MCF 10A (cell line): ENCODE results near the gene LPP. TPM values are rescaled to one million over a fixed set of nuclear protein-coding genes. Genes with fewer than 3 reads are reported as not detected.

Experiments used
- BruUV-seq: library from RNA; stranded (reverse); fragments of 400-500 nt; replicated peaks from 2 replicates; lab custom pipeline; 2021; lab: Mats Ljungman, UMichigan
- CTCF ChIA-PET: fragments of 300-600 bp; sonication (Branson Sonifier 250); formaldehyde crosslinking; extraction: SDS; loops from one replicate; lab custom pipeline; 2021; ENCODE audit warnings: antibody characterized with exemption, inconsistent platforms; lab: Yijun Ruan, JAX
- POLR2A ChIA-PET: fragments of 300-600, 350-650 bp; sonication (Branson Sonifier 250); formaldehyde crosslinking; extraction: SDS; loops from one replicate; lab custom pipeline; 2020; ENCODE audit warnings: antibody characterized with exemption, inconsistent platforms; lab: Yijun Ruan, JAX
- DNase-seq: peaks from one replicate; pipeline ENCODE4 v3.0.0-alpha.2; 2018; ENCODE audit not compliant: unreplicated experiment
- H3K27ac Mint-ChIP-seq: one replicate; pipeline ENCODE4 v1.8.0; 2022; ENCODE audit warnings: mild to moderate bottlenecking, low read depth, mixed read lengths; ENCODE audit not compliant: unreplicated experiment
- H3K27me3 Mint-ChIP-seq: one replicate; pipeline ENCODE4 v1.8.0; 2022; ENCODE audit warnings: mixed read lengths; ENCODE audit not compliant: insufficient read depth, unreplicated experiment
- H3K36me3 Mint-ChIP-seq: one replicate; pipeline ENCODE4 v1.8.0; 2022; ENCODE audit warnings: mild to moderate bottlenecking, moderate library complexity, mixed read lengths; ENCODE audit not compliant: insufficient read depth, unreplicated experiment
- H3K4me1 Mint-ChIP-seq: one replicate; pipeline ENCODE4 v1.8.0; 2022; ENCODE audit warnings: mixed read lengths; ENCODE audit not compliant: insufficient read depth, unreplicated experiment
- H3K4me3 Mint-ChIP-seq: one replicate; pipeline ENCODE4 v1.8.0; 2022; ENCODE audit warnings: mild to moderate bottlenecking, moderate library complexity, mixed read lengths; ENCODE audit not compliant: unreplicated experiment
- H3K9me3 Mint-ChIP-seq: one replicate; pipeline ENCODE4 v1.8.0; 2022; ENCODE audit warnings: mixed read lengths; ENCODE audit not compliant: unreplicated experiment
- CTCF ChIP-seq: fragments of 200-600 bp; IDR thresholded peaks from one replicate; pipeline ENCODE4 v1.8.0; 2022; ENCODE audit warnings: antibody characterized with exemption, mild to moderate bottlenecking; ENCODE audit not compliant: unreplicated experiment
- intact Hi-C: fragments of 100-400 bp; cut with micrococcal nuclease; formaldehyde crosslinking; loops from 2 replicates; pipeline ENCODE4 v1.14.1; 2022
- total RNA-seq: library from RNA; stranded (reverse); gene quantifications from 2 replicates; pipeline ENCODE4 v1.2.3, GENCODE V29; 2022

LPP gene
- total RNA-seq, 1 experiment from 2014 or later: 117 TPM

- peak; percentile 50 for DNase-seq
Measured at GRCh38 chr3:188164248-188164687, 10.3 kb downstream of the LPP start.

GRCh38 chr3:188165596-188165995 is 11.6 kb downstream of the LPP start:
- Mint-ChIP-seq H3K27me3 (no peaks in the 10 kb centered on the region), H3K4me3 (no peak overlapping the region), H3K9me3 (no peaks in the 10 kb centered on the region), H3K4me1 (peaks cover 28% of the 10 kb centered on the region), H3K27ac (no peak overlapping the region), H3K36me3 (peaks cover 10% of the 10 kb centered on the region)
- CTCF ChIA-PET: interaction anchor here (0.6 to 0.9 kb wide), 3 partner anchors 153 to 425 kb away, joined by 3 to 5 read pairs (median 4); no protein-coding TSS in a partner anchor
- POLR2A ChIA-PET: interaction anchor here (0.6 to 2.8 kb wide), 3 partner anchors 12 to 40 kb away, joined by 3 to 8 read pairs (median 3); partner anchors contain the start of gene LPP
- intact Hi-C loops: no loop called here
- DNase-seq: no peak
- TF ChIP-seq CTCF: no peak
- BruUV-seq: no TSS peak

More at GRCh38 chr3:188164248-188164687, 10.3 kb downstream of the LPP start:
- intact Hi-C loops: no loop called here
- no peak for TF ChIP-seq CTCF
- Mint-ChIP-seq H3K9me3 (no peaks in the 10 kb centered on the region), H3K4me1 (peaks cover 28% of the 10 kb centered on the region), H3K27me3 (no peaks in the 10 kb centered on the region), H3K27ac (no peak overlapping the region), H3K36me3 (peaks cover 10% of the 10 kb centered on the region), H3K4me3 (no peak overlapping the region)
- ChIA-PET CTCF (interaction anchor here (0.6 to 1.0 kb wide), 3 partner anchors 22 to 417 kb away, joined by 3 to 4 read pairs (median 4); no protein-coding TSS in a partner anchor), POLR2A (interaction anchor here (0.6 to 1.7 kb wide), 6 partner anchors 9 to 674 kb away, joined by 3 to 7 read pairs (median 4); partner anchors contain the start of genes BCL6 and LPP)
- no TSS peak for BruUV-seq

- no peak for DNase-seq
- no peak for TF ChIP-seq CTCF
- peaks cover 32% of the 10 kb centered on the region for H3K4me1 Mint-ChIP-seq
- H3K4me3 Mint-ChIP-seq: no peak overlapping the region
- no peaks in the 10 kb centered on the region for H3K27me3 Mint-ChIP-seq
- peaks cover 6% of the 10 kb centered on the region for H3K36me3 Mint-ChIP-seq
- no peak overlapping the region for H3K27ac Mint-ChIP-seq
- ChIA-PET CTCF (interaction anchor here (0.6 to 1.2 kb wide), 3 partner anchors 152 to 426 kb away, joined by 3 to 5 read pairs (median 5); no protein-coding TSS in a partner anchor), POLR2A (interaction anchor here (0.7 to 2.8 kb wide), 5 partner anchors 9 to 667 kb away, joined by 3 to 8 read pairs (median 3); partner anchors contain the start of gene LPP)
- intact Hi-C loops: no loop called here
- BruUV-seq: no TSS peak
- H3K9me3 Mint-ChIP-seq: no peaks in the 10 kb centered on the region
Measured at GRCh38 chr3:188166441-188166840, 12.5 kb downstream of the LPP start.

GRCh38 chr3:188168186-188168585 is 14.2 kb downstream of the LPP start:
- BruUV-seq: no TSS peak
- CTCF ChIA-PET: no interaction called here
- Mint-ChIP-seq H3K4me1 (peaks cover 30% of the 10 kb centered on the region), H3K9me3 (no peaks in the 10 kb centered on the region), H3K4me3 (no peak overlapping the region), H3K36me3 (peaks cover 4% of the 10 kb centered on the region), H3K27ac (no peak overlapping the region), H3K27me3 (no peaks in the 10 kb centered on the region)
- no peak for TF ChIP-seq CTCF
- intact Hi-C loops: no loop called here
- DNase-seq: no peak
- POLR2A ChIA-PET: interaction anchor here (2.8 kb wide), 1 partner anchor 15 kb away, joined by 8 read pairs; the partner anchor contains the start of gene LPP
